ENCODE measurements around the gene ACCS.

DNA sequence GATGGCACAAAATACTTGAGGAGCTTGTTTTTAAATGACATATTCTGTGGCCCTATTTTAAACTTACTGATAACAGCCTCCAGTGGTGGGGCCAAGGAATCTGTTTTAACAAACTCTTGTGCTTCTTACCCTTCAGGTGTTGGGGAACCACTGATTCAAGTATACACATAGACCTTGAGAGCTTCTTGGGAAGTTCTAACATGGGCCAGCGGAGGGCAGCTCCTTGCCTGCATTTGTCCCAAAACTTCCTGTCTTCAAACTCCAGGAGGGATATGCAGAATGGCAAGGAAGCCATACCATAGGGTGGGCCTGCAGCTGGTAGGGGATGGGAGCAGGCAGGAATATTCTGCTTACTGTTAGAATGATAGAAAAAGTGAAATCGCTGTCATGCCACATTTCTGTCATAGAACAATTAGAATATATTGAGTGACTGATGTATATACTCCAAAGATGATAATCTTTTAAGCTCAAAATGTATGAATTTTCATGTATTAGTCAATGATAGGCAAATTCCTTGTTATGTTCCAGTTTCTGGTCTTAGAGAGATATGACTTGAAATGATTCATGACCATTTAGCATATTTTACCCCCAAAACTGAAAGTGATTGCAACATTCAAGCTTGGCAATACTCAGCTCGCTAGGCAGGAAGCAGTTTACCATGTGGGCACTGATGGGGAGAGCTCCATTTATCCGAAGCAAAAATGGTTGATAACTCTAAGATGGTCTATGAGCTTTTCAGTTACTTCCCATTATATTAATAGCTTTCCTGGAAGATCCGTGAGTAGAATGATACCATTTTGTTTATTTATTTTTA lies 38.6 kb downstream of the ACCS start:
- TF ChIP-seq ZNF274 (IDR thresholded peaks at IDR 0.05; ENCODE audit: low read depth, low read length), result no peak
- no peak for TF ChIP-seq YY1 (IDR thresholded peaks at IDR 0.05; ENCODE audit: insufficient read depth, insufficient read length)

Measured in NT2/D1 (cell line).